Measurements from ENCODE around the gene LAMB3.

Gene LAMB3

GRCh38 chr1:209635850-209636249 is 16.4 kb downstream of the LAMB3 start:
- no peak for FAIRE-seq
- DNase-seq (ENCODE audit: extremely low spot score, insufficient read length, low read depth), result no peak

- no peak for DNase-seq (ENCODE audit: extremely low spot score, insufficient read length, low read depth)
- no peak for FAIRE-seq
These were observed 18.1 kb downstream of the LAMB3 start for GRCh38 chr1:209634005-209634737.

DNA sequence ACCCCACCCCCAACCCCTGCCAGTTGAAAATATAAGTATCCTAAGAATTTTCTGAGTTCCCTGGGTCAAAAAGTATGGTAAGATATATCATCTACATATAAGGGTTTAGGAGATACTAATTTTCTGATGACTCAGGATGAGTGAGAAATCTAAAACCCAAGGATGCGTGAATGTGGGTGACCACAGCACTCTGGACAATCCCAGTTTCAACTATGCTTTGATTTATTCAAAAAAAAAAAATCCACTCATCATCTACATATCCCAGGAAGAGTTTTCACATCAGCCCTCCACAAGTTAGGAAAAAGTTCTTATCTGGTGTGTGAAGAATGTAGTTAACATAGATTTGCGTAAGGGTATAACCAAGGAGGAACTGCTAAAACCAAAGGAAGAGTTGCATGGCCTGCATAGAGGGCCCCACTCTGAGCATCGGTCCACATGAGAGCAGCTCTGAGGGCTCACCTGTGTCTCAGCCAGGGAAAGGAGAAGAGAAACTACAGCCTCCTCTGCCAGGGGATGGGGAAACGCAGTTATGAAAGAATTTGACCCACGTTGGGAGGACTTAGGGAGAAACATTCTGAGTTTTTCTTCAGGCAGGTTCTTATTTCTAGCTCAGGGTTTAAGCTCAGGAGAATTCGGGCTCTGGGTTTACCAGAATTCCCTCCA is 18.8 kb downstream of the LAMB3 start:
- FAIRE-seq (no peak), DNase-seq (ENCODE audit: extremely low spot score, insufficient read length, low read depth) (no peak)

DNA sequence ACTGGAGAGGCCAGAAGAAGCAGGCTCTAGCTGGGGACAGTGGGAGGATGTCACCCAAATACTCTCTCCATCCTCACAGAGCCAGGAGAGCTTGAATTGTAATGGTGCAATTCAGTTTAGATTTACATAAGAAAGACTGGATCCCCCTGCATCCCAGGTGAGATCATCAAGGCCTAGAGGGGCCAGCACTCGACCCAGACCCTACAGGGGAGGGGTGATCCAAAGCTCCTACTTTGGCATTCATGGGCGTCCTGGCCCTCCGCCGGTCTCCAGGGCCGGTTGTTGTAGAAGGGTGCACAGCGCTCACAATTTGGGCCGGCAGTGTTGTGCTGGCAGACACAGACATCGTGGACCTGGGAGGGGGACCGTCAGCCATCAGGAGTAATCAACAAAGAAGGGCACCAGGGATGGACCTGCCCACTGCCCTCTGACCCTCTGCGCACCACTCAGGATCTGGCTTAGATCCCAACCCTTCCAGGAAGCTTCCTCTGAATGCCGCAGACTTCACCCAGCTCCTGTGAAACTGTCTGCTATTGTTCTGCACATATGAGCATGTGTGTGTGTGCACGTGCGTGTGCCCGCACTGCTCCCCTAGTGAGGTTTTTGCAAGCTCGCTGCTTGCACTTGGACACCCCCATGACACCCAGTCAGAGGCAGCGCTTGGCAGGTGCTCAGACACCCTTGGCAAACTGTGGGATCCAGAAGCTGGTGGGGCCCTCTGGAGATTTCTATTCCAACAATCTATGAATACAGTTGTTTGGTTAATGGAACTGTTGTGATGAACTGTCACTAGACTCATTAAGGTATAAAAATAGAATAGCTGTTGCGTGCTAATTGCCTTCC is 21.6 kb downstream of the LAMB3 start:
- FAIRE-seq, result no peak
- DNase-seq (ENCODE audit: extremely low spot score, insufficient read length, low read depth), result no peak

DNA sequence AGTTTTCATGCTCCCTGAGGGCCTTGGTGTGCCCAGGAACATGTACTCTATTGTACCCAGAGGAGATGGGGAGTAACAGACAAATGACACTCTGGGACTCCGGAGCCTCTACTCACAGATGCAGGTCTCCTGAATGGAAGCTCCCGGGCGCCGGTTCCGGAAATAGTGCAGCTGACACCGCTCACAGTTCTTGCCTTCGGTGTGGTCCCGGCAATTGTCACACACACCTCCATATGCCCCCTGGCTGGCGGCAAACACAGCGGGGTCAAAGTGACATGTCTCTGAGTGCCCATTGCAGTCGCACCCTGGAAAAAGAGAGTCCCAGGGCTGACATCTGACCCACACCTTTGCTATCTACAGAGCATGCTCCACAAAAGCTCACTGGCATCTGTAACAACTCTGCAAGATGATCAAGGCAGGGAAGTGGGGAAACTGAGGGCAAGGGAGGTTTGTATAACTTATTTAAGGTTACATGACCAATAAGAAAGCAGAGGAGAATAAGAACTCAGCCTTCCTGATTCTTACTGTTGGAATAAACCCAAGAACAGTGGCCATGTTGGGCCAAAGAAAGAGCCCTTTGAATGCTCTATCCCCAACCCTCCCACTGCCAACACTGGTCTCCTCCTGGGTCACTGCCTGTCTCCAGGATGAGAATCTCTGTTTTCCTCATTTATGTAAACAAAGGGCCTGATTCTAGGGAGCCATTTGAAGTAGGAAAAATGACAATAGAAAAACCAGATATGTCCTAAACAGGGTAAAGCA is 22.4 kb downstream of the LAMB3 start:
- FAIRE-seq (no peak), DNase-seq (ENCODE audit: extremely low spot score, insufficient read length, low read depth) (no peak)

DNA sequence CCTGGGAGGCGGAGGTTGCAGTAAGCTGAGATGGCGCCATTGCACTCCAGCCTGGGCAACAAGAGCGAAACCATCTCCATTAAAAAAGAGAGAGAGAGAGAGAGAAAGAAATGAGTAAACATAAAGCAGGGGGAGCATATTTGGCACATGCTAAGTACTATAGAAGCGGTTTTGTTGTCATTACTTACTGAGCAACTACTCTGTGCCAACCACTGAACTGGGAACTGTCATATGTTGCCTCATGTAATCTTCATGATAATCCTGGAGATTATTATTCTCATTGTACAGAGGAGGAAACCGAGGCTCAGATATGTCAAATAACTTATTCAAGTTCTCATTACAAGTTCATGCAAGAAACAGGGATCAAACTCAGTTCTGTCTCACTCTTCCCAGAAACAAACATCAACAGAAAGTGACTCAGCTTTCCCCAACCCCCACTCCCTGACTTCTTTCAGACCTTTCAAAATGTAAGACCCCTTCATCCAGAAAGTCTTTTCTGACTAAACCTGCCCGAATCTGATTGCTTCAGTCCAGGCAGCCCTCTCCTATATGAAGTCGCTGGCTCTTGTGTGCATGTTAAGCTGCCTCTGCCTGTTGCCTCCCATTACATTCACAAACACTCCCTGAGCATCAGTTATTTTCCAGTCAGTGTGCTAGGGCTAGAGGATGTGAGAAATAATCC is 23.5 kb downstream of the LAMB3 start:
- FAIRE-seq (no peak), DNase-seq (ENCODE audit: extremely low spot score, insufficient read length, low read depth) (no peak)

- FAIRE-seq, result peak; percentile 84
- DNase-seq (ENCODE audit: extremely low spot score, insufficient read length, low read depth), result peak; percentile 67
These were observed 24.5 kb downstream of the LAMB3 start for GRCh38 chr1:209627732-209628196.

DNA sequence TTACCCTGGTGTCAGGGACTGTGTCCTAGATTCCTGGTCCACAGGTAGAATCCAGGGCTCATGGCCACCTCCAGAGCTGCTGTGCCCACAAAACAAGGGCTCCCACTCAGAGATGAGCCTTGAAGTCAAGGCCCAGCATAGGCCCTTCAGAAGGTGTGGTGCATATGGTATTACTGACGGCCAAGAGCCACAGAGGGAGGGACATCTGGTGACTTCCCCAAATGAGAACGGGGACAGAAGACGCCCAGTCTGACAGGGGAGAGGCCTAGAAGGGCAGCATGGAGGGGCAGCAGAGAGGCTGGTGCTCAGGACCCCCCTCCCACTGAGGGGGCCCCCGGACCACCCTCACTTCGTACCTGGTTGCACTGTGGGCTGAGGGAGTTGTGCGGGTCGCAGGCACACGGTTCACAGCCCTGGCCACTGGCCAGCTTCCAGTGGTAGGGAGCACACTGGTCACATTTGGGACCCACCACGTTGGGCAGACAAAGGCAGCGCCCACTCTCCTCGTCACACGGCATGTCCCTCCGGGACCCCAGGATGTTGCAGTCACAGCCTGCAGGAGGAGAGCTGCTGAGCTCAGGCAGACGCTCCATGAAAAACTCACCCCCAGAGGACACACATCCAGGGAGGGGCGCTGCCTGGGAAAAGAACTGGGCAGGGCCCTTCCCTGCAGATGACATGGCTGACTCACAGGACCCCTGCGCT is 25.0 kb downstream of the LAMB3 start:
- no peak for FAIRE-seq
- no peak for DNase-seq (ENCODE audit: extremely low spot score, insufficient read length, low read depth)

DNA sequence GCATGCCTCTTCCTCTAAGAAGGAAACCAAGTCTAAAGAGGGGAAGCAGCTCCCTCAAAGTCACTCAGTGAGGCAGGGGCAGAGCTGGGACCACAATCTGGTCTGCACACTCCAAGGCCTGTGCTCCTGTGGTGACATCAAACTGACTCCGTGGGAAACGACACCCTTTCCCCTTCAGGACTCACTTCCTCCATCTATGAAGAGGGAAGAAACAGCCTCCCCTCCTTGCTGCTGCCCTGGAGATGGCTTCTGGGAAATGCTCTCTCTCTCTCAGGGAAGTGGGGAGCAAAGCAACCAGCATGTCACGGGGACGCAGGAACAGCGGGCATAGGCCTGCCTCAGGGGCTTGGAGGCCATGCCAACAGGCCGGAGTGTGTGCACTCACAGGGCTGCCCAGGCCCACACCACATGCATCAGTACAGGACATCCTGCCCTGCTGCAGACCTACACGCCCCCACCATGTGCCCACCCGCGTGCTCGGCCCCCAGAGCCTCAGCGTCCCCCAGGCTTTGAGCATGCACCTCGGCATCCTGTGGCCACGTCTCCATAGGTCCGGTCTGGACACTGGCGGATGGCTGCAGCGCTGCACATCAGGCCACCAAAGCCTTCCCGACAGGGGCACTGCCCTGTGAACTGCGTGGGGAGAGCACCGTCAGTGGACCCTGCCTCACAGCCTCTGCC is 25.7 kb downstream of the LAMB3 start:
- DNase-seq (ENCODE audit: extremely low spot score, insufficient read length, low read depth) (no peak), FAIRE-seq (no peak)

- DNase-seq (ENCODE audit: extremely low spot score, insufficient read length, low read depth) (no peak), FAIRE-seq (no peak)
These were observed 26.4 kb downstream of the LAMB3 start for GRCh38 chr1:209625791-209626285.

- DNase-seq (ENCODE audit: extremely low spot score, insufficient read length, low read depth) (no peak), FAIRE-seq (no peak)
These were observed 27.4 kb downstream of the LAMB3 start for GRCh38 chr1:209624558-209625549.

DNA sequence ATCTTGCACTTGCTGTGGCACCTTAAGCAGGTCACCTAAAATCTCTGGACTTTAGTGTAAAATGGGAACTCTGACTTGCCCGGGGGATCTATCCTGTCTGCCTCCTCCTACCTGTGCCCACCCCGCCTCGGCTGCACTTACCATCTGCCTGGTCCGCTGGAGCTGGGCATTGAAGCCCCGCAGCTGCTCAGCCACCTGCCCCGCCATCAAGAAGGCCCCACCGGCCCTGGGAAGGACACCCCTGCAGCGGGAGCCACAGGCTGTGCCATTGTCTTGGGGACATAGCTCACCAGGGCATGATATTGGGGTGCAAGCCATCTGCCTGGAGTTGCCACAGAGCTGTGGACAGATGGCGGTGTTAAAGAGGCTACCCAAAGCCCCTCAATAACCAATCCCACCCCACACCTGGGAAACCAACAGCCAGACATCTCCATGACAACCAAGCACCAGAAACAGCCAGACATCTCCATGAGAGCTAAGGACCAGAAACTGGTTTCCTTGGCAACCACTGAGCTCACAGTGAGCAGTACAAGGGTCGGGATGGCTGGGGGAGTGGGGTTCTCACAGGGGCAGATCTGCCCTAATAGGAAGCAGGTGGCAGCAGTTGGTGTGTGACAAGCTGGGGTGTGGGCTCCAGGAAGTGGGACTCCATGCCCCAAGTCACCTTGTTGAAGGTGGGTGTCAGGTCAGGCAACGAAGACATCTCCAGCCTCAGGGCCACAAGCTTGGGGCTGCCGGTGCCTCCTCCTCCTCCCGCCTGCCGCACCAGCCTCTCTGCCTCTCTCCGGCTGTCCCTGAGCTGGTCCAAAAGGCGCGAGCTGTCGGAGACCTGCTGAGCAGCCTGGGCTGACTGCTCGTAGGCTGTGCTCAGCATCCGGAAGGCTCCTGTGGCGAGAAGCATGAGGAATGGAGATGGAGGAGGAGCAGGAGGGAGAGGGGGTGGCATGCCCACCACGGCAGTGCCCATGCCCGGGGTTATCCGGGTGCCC is 29.1 kb downstream of the LAMB3 start:
- FAIRE-seq, result no peak
- DNase-seq (ENCODE audit: extremely low spot score, insufficient read length, low read depth), result no peak

DNA sequence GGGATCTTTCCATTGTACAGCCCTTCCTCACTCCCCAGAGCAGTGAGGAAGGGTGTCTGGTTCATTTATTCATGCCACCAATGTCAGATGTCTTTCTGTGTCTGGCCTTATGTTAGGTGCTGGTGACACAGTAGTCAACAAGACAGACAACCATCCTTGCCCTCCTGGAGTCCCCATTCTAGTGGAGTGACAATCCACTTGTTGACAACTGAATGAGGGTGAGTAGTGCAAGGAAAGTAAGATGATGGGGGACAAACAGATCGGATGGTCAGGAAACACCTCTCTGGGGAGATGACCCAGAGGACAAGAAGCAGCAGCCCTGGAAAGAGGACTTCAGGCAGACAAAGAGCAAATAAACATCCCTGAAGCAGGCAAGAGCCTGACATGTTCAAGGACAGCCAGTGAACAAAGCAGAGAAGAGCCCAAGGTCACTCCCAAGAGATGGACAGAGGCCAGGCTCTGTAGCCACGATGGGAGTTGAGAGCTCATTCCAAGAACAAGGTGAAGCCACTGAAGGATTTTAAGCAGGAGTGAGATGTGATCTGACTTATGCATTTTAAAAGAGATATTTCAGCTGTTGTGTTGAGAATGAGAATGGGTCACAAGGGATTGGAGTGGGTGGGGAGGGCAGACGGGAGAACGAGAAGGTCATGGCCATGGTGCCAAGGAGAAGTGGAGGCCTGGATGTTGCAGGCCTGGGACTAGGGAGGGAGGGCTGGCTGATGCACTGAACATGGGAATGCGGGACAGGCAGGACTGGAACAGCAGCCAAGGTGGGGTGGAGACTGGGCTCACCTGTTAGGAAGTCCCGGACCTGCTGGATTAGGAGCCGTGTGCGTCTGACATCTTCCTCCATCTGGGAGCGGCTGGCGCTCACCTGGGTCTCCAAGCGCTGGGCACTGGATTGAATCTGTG is 30.2 kb downstream of the LAMB3 start:
- DNase-seq (ENCODE audit: extremely low spot score, insufficient read length, low read depth), result no peak
- no peak for FAIRE-seq

DNA sequence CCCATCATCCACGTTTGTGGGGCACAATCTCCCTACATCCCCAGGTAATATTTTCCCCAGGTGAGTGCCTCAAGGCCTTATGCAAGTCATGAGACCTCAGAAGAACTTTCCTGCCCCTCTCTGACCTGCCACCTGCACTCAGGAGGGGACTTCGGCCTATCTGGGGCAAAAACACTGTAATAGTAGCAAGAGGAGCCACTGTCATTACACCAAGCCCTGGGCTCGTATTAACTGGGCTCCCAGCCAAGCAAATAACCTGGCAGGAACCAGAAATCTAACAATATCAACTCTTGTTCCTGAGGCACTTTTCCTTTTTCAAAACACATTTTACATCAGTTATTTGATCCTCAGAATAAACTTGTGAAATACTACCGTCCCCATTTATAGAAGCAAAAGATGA is 30.9 kb downstream of the LAMB3 start:
- FAIRE-seq (no peak), DNase-seq (ENCODE audit: extremely low spot score, insufficient read length, low read depth) (no peak)

GRCh38 chr1:209620487-209620884 is 31.7 kb downstream of the LAMB3 start:
- DNase-seq (ENCODE audit: extremely low spot score, insufficient read length, low read depth) (no peak), FAIRE-seq (no peak)
